K562 (cell line): ENCODE results near the gene FAM107B. TPM values are rescaled to one million over a fixed set of nuclear protein-coding genes. Genes with fewer than 3 reads are reported as not detected.

ENCODE experiments used
- ATAC-seq: fragments of 200-7000 bp; cut with Tn5 transposase; 3 replicates; pipeline ENCODE4 v1.9.1; 2020; ENCODE audit warnings: moderate library complexity
- BruUV-seq: library from RNA; stranded (reverse); fragments of 400-500 nt; replicated peaks from 2 replicates; lab custom pipeline; 2021; lab: Mats Ljungman, UMichigan
- CTCF ChIA-PET: fragments of 300-600 bp; formaldehyde crosslinking; extraction: SDS; loops from one replicate; lab custom pipeline; 2021; ENCODE audit warnings: low intra/inter-chr PET ratio; lab: Yijun Ruan, JAX
- POLR2A ChIA-PET: fragments of 300-600, 350-650 bp; sonication (Branson Sonifier 250); formaldehyde crosslinking; extraction: SDS; loops from one replicate; lab custom pipeline; 2021; ENCODE audit warnings: antibody characterized with exemption, inconsistent platforms; lab: Yijun Ruan, JAX
- DNase-seq, 4 experiments: peaks; one replicate each; pipeline versions ENCODE4 v3.0.0 to v3.0.0-alpha.2; 2011 to 2018; ENCODE audit warnings: low spot score in 3 of 4, mixed read lengths in 3 of 4; ENCODE audit errors: extremely low read depth in 1 of 4
- FAIRE-seq: peaks from 2 replicates; lab custom pipeline; 2011; peaks lifted over from hg19 to GRCh38; lab: Jason Lieb, UNC
- H2AFZ ChIP-seq: 2 replicates; pipeline ENCODE4 v1.6.0; 2011; ENCODE audit warnings: low read depth, low read length, control low read depth, inconsistent platforms
- H3K27ac ChIP-seq: fragments of 200-600 bp; 3 replicates; pipeline ENCODE4 v1.8.0; 2011; ENCODE audit warnings: low read depth, mild to moderate bottlenecking, control low read depth, inconsistent platforms, low read length, moderate library complexity, mixed read lengths; ENCODE audit errors: extremely low read depth
- H3K27me3 ChIP-seq, 2 experiments: fragments of 300-600 bp in 1 of 2; 2 replicates in 1 of 2; 3 replicates in 1 of 2; pipeline versions ENCODE4 v1.6.0 to v1.8.0; 2011; ENCODE audit warnings: inconsistent platforms in 2 of 2, low read length in 2 of 2, mild to moderate bottlenecking in 1 of 2, mixed read lengths in 1 of 2, moderate library complexity in 1 of 2; ENCODE audit not compliant: control insufficient read depth in 2 of 2, insufficient read depth in 2 of 2
- H3K36me3 ChIP-seq: fragments of 300-600 bp; 3 replicates; pipeline ENCODE4 v1.8.0; 2011; ENCODE audit warnings: mild to moderate bottlenecking, low read length, inconsistent platforms; ENCODE audit not compliant: control insufficient read depth, insufficient read depth
- H3K4me1 ChIP-seq, 2 experiments: fragments of 200-600 bp in 1 of 2; replicated peaks in 1 of 2; 2 replicates in 1 of 2; 3 replicates in 1 of 2; pipeline versions ENCODE4 v1.5.1 to v1.8.0; 2011; ENCODE audit warnings: inconsistent platforms in 2 of 2, low read length in 2 of 2, mild to moderate bottlenecking in 1 of 2, mixed read lengths in 1 of 2, moderate library complexity in 1 of 2; ENCODE audit not compliant: control insufficient read depth in 2 of 2, insufficient read depth in 2 of 2
- H3K4me2 ChIP-seq: 2 replicates; pipeline ENCODE4 v1.6.1; 2011; ENCODE audit warnings: low read length, control low read depth, inconsistent platforms, mixed read lengths; ENCODE audit not compliant: insufficient read depth
- H3K4me3 ChIP-seq: fragments of 200-600 bp; sonication (generic), shearing (Covaris generic); 2 replicates; pipeline ENCODE4 v1.5.1; 2016; ENCODE audit warnings: control low read depth, inconsistent platforms
- H3K79me2 ChIP-seq: fragments of 200-600 bp; 3 replicates; pipeline ENCODE4 v1.8.0; 2011; ENCODE audit warnings: low read length, inconsistent platforms; ENCODE audit not compliant: control insufficient read depth, insufficient read depth
- H3K9ac ChIP-seq, 2 experiments: 2 replicates each; pipeline versions ENCODE4 v1.6.0 to v1.6.1; 2011; ENCODE audit warnings: low read depth in 2 of 2, low read length in 2 of 2, control low read depth in 1 of 2, inconsistent platforms in 1 of 2, mild to moderate bottlenecking in 1 of 2, mixed read lengths in 1 of 2; ENCODE audit not compliant: insufficient read depth in 1 of 2
- H3K9me1 ChIP-seq: one replicate; pipeline ENCODE4 v1.6.0; 2011; ENCODE audit warnings: inconsistent platforms, mild to moderate bottlenecking, low read length, moderate library complexity; ENCODE audit not compliant: control insufficient read depth, insufficient read depth
- H3K9me3 ChIP-seq: replicated peaks from 2 replicates; pipeline ENCODE4 v1.5.1; 2011; ENCODE audit warnings: low read depth, low read length, inconsistent platforms; ENCODE audit not compliant: control insufficient read depth, insufficient read depth
- H4K20me1 ChIP-seq: replicated peaks from 2 replicates; pipeline ENCODE4 v1.6.1; 2011; ENCODE audit warnings: low read length, inconsistent platforms, mixed read lengths; ENCODE audit not compliant: control insufficient read depth, insufficient read depth
- ATF7 ChIP-seq: fragments of 450-650 bp; IDR thresholded peaks from 2 replicates; pipeline ENCODE4 v1.7.1; 2014; ENCODE audit warnings: mild to moderate bottlenecking, moderate library complexity
- EGR1 ChIP-seq: fragments of 450-650 bp; conservative IDR thresholded peaks from 2 replicates; pipeline ENCODE4 v1.6.1; 2017; ENCODE audit warnings: mild to moderate bottlenecking
- FOXP1 ChIP-seq: sonication (generic); formaldehyde crosslinking; IDR thresholded peaks from 2 replicates; pipeline ENCODE4 v1.8.0; 2022; ENCODE audit warnings: mild to moderate bottlenecking, missing genetic modification reagents
- HDAC2 ChIP-seq: fragments of 450-650 bp; IDR thresholded peaks from 2 replicates; pipeline ENCODE4 v1.6.1; 2016; ENCODE audit warnings: mild to moderate bottlenecking
- KDM1A ChIP-seq, 2 experiments: fragments of 450-650 bp; IDR thresholded peaks; 2 replicates each; pipeline ENCODE4 v1.6.1; 2016; ENCODE audit warnings: mild to moderate bottlenecking in 2 of 2
- NR3C1 ChIP-seq: sonication (generic); formaldehyde crosslinking; IDR thresholded peaks from 2 replicates; pipeline ENCODE4 v1.8.1; 2022; ENCODE audit warnings: missing genetic modification reagents
- POLR2G ChIP-seq: fragments of 200-400 bp; formaldehyde crosslinking; IDR thresholded peaks from 2 replicates; pipeline ENCODE4 v1.6.1; 2017; ENCODE audit warnings: low read depth, mild to moderate bottlenecking, antibody characterized with exemption, low read length, moderate library complexity
- RNF2 ChIP-seq: sonication (generic); IDR thresholded peaks from 2 replicates; pipeline ENCODE4 v1.6.1; 2016
- YBX1 ChIP-seq: fragments of 450-650 bp; IDR thresholded peaks from 2 replicates; pipeline ENCODE4 v1.7.1; 2016; ENCODE audit warnings: mild to moderate bottlenecking
- ZBTB43 ChIP-seq: sonication (generic); formaldehyde crosslinking; IDR thresholded peaks from 2 replicates; pipeline ENCODE4 v1.8.0; 2023; ENCODE audit warnings: mild to moderate bottlenecking, missing genetic modification reagents
- ZNF384 ChIP-seq: IDR thresholded peaks from 2 replicates; pipeline ENCODE4 v1.6.1; 2012; ENCODE audit warnings: low read depth, low read length, improper control_type of control experiment
- WGBS: fragments of 100-300 bp; shearing (Covaris generic); methylation state at CpG from one replicate; pipeline ENCODE4 v1.1.6; 2016; ENCODE audit warnings: low coverage, mixed read lengths; ENCODE audit not compliant: insufficient coverage; ENCODE audit errors: missing lambda C conversion rate; 5-methylcytosine and 5-hydroxymethylcytosine counted together
- in situ Hi-C: fragments of 300-500 bp; cut with MboI; formaldehyde crosslinking; loops from 4 replicates; pipeline ENCODE4 v1.15.0; 2018; ENCODE audit warnings: inconsistent platforms, mixed read lengths
- intact Hi-C: fragments of 100-400 bp; cut with micrococcal nuclease; formaldehyde crosslinking; loops from 2 replicates; pipeline ENCODE4 v1.14.2; 2022
- polyA plus RNA-seq, 8 experiments: library from polyadenylated mRNA; depleted of rRNA in 4 of 8; stranded (reverse) in 5 of 8; unstranded in 3 of 8; fragments of >200 nt; fragmentation: Nextera tagmentation in 2 of 8; fragmentation: Illumina TruSeq in 1 of 8; extraction: Ambion mirVana in 2 of 8; extraction: Trizol in 1 of 8; gene quantifications; 2 replicates each; pipeline versions ENCODE4 v1.2.1 to v1.2.3, GENCODE V29; 2011 to 2014; ENCODE audit warnings: inconsistent platforms in 1 of 8, missing spikeins in 1 of 8
- total RNA-seq, 7 experiments: library from RNA; depleted of rRNA in 6 of 7; stranded (reverse); fragments of >200 nt in 6 of 7; fragmentation: Illumina TruSeq in 2 of 7; extraction: Trizol in 2 of 7; gene quantifications; 2 replicates each; pipeline versions ENCODE4 v1.2.1 to v1.2.3, GENCODE V29; 2011 to 2021; ENCODE audit warnings: low replicate concordance in 1 of 7

Gene FAM107B
- total and polyA plus RNA-seq, 9 of the 15 experiments (the other 6 are each of a cell fraction or from before 2014, with no cell fraction given): 0.40 to 2.8 (median 1.4) TPM

DNA sequence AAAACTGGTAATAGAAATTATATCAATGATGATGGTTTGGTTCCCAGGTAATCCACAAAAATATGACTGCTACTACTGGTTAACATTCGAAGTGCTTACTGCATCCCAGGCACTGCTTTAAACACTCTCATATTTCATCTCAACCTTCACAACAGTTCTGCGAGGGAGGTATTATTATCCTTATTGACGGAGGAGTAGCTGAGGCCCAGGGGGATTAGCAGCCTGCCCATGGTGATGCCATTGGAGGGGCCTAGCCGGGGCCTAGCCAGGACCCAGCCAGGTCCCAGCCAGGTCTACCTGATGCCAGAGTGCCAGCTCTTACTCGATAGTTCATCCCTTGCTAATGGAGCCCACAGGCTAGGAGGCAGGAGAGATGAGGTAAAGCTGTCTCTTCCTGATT, 217.1 kb downstream of the FAM107B start:
- TF ChIP-seq HDAC2: no peak
- TF ChIP-seq KDM1A (IDR thresholded peaks at IDR 0.05): no peak
- no peak for TF ChIP-seq ZBTB43 (CRISPR knock-in tag)
- no peak for TF ChIP-seq POLR2G
- no peak for TF ChIP-seq EGR1
- TF ChIP-seq ATF7: no peak
- no peak for TF ChIP-seq YBX1
- TF ChIP-seq ZNF384: no peak
- no peak for TF ChIP-seq FOXP1 (CRISPR knock-in tag)
- no peak for TF ChIP-seq NR3C1 (CRISPR knock-in tag)
- TF ChIP-seq RNF2: no peak
- TF ChIP-seq, all 486 proteins: peak for 0
- H2AFZ ChIP-seq: no peak overlapping the region
- no peak overlapping the region for H3K9ac ChIP-seq
- ATAC-seq (no peak), DNase-seq (no peak), FAIRE-seq (no peak)
- H3K4me2 ChIP-seq: no peak overlapping the region
- H3K4me1 ChIP-seq: no peaks in the 10 kb centered on the region; a peak in 1 of 5 replicates
- intact Hi-C loops: loop anchor here (5.0 kb wide), 1 partner anchor 60 kb away; no protein-coding TSS in a partner anchor
- H3K36me3 ChIP-seq: no peaks in the 10 kb centered on the region
- no peaks in the 10 kb centered on the region for H3K9me1 ChIP-seq
- no peaks in the 10 kb centered on the region for H3K79me2 ChIP-seq
- peaks cover 7 to 48% of the 10 kb centered on the region in 2 experiments; a peak in 4 of 5 replicates for H3K27me3 ChIP-seq
- in situ Hi-C loops: no loop called here
- no peak overlapping the region for H3K4me3 ChIP-seq
- H3K27ac ChIP-seq: no peak overlapping the region
- whole genome bisulfite sequencing: 2% methylated on average over 5 of the region's 5 CpGs
- no peaks in the 10 kb centered on the region for H3K9me3 ChIP-seq
- no TSS peak for BruUV-seq
- CTCF ChIA-PET: no interaction called here
- H4K20me1 ChIP-seq: no peaks in the 10 kb centered on the region
- POLR2A ChIA-PET: interaction anchor here (0.9 kb wide), 1 partner anchor 9 kb away, joined by 3 read pairs; no protein-coding TSS in a partner anchor
